Chondrocyte (in vitro differentiated cells): Measurements from ENCODE around the gene GABBR2. TPM values are rescaled to one million over a fixed set of nuclear protein-coding genes. Genes with fewer than 3 reads are reported as not detected.

ENCODE experiments used
- DNase-seq: peaks from one replicate; pipeline ENCODE4 v3.0.0; 2021; ENCODE audit warnings: mixed read lengths, low spot score
- H3K27ac Mint-ChIP-seq: one replicate; pipeline ENCODE4 v1.8.0; 2021; ENCODE audit warnings: mild to moderate bottlenecking, moderate library complexity, mixed read lengths; ENCODE audit not compliant: unreplicated experiment
- H3K27me3 Mint-ChIP-seq: 2 replicates; pipeline ENCODE4 v1.8.0; 2021; ENCODE audit warnings: low read depth, mixed read lengths
- H3K36me3 Mint-ChIP-seq: 2 replicates; pipeline ENCODE4 v1.8.0; 2021; ENCODE audit warnings: low read depth, mixed read lengths
- H3K4me1 Mint-ChIP-seq: 2 replicates; pipeline ENCODE4 v1.8.0; 2021; ENCODE audit warnings: low read depth, mild to moderate bottlenecking, mixed read lengths
- H3K4me3 Mint-ChIP-seq: one replicate; pipeline ENCODE4 v1.8.0; 2021; ENCODE audit warnings: mild to moderate bottlenecking, moderate library complexity, mixed read lengths; ENCODE audit not compliant: unreplicated experiment
- H3K9me3 Mint-ChIP-seq: 2 replicates; pipeline ENCODE4 v1.8.0; 2021; ENCODE audit warnings: low read depth, mixed read lengths
- CTCF ChIP-seq: fragments of 200-600 bp; sonication (generic); IDR thresholded peaks from 2 replicates; pipeline ENCODE4 v1.5.0; 2021; ENCODE audit warnings: antibody characterized with exemption, mild to moderate bottlenecking, moderate library complexity
- total RNA-seq: library from RNA; stranded (reverse); gene quantifications from 3 replicates; pipeline ENCODE4 v1.2.1, GENCODE V29; 2021

Gene GABBR2
- total RNA-seq, 1 donor from 2014 or later, result 0.12 TPM

DNA sequence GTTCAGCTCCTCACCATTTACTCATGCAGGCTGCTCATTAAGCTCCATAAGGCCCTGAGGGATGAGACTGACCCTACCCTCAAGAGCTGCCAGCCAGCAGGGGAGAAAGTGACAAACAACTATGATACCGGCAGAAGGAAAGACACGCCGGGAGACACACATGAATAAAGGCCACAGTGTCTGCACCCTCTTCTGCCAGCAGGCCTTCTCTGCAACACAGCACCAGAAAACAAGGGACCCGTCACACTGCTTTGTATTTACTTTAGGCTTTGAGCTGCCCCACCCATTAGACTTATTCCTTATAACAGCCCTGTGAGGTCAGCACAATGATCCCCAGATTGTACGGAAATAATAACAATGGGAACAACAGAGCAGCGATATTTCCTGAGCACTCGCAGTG is 7.2 kb downstream of the GABBR2 start:
- Mint-ChIP-seq H3K27me3 (peaks cover 78% of the 10 kb centered on the region), H3K27ac (no peak overlapping the region), H3K9me3 (peaks cover 6% of the 10 kb centered on the region), H3K4me3 (no peak overlapping the region), H3K36me3 (no peaks in the 10 kb centered on the region), H3K4me1 (peaks cover under 1% of the 10 kb centered on the region)
- no peak for TF ChIP-seq CTCF
- no peak for DNase-seq

- H3K9me3 Mint-ChIP-seq, result peaks cover 6% of the 10 kb centered on the region
- DNase-seq, result no peak
- H3K4me1 Mint-ChIP-seq, result no peaks in the 10 kb centered on the region
- peaks cover 77% of the 10 kb centered on the region for H3K27me3 Mint-ChIP-seq
- no peak overlapping the region for H3K4me3 Mint-ChIP-seq
- H3K27ac Mint-ChIP-seq, result no peak overlapping the region
- no peak for TF ChIP-seq CTCF
- no peaks in the 10 kb centered on the region for H3K36me3 Mint-ChIP-seq
These were observed 7.9 kb downstream of the GABBR2 start for GRCh38 chr9:98700801-98701200.

- TF ChIP-seq CTCF, result no peak
- peaks cover 6% of the 10 kb centered on the region for H3K9me3 Mint-ChIP-seq
- DNase-seq, result no peak
- peaks cover 75% of the 10 kb centered on the region for H3K27me3 Mint-ChIP-seq
- no peak overlapping the region for H3K27ac Mint-ChIP-seq
- no peaks in the 10 kb centered on the region for H3K4me1 Mint-ChIP-seq
- H3K4me3 Mint-ChIP-seq, result no peak overlapping the region
- peaks cover 1% of the 10 kb centered on the region for H3K36me3 Mint-ChIP-seq
These were observed 9.9 kb downstream of the GABBR2 start for GRCh38 chr9:98698856-98699255.

- Mint-ChIP-seq H3K4me1 (no peaks in the 10 kb centered on the region), H3K27ac (no peak overlapping the region), H3K4me3 (no peak overlapping the region), H3K36me3 (peaks cover 1% of the 10 kb centered on the region), H3K27me3 (peaks cover 59% of the 10 kb centered on the region), H3K9me3 (no peaks in the 10 kb centered on the region)
- TF ChIP-seq CTCF, result no peak
- DNase-seq, result no peak
These were observed 13.8 kb downstream of the GABBR2 start for GRCh38 chr9:98694943-98695342.

DNA sequence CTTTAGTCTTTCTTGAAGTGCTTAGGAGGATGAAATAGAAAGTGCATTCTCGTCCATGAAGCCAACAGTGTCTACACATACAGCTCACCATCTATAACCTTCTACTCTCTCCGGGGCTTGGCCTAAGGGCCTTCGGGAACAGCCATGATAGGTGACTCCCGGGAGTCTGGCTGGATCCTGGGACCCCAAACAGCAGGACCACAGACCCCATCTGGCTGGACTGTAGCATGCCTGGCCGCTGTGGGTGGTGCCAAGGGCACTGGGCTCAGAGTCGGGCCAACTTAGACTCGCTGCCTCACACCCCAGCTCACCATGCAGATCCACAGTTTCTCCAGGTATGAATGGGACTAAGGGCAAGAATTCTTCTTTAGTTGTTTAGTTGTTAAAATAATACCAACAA is 16.3 kb downstream of the GABBR2 start:
- no peaks in the 10 kb centered on the region for H3K4me1 Mint-ChIP-seq
- H3K9me3 Mint-ChIP-seq, result no peaks in the 10 kb centered on the region
- no peak for TF ChIP-seq CTCF
- no peak overlapping the region for H3K27ac Mint-ChIP-seq
- no peak for DNase-seq
- H3K36me3 Mint-ChIP-seq, result peaks cover 1% of the 10 kb centered on the region
- no peak overlapping the region for H3K4me3 Mint-ChIP-seq
- peaks cover 42% of the 10 kb centered on the region for H3K27me3 Mint-ChIP-seq
